GM04503 (cell line): ENCODE measurements around the gene SDF4.
"Not testable (repeated sequence)": the region's sequence is repeated elsewhere in the genome, so short reads cannot be mapped to it uniquely, and the experiment has no call there.

ENCODE experiments used
- DNase-seq: peaks from one replicate; pipeline ENCODE4 v3.0.0-alpha.2; 2012; ENCODE audit warnings: low read depth

The SDF4 gene

DNA sequence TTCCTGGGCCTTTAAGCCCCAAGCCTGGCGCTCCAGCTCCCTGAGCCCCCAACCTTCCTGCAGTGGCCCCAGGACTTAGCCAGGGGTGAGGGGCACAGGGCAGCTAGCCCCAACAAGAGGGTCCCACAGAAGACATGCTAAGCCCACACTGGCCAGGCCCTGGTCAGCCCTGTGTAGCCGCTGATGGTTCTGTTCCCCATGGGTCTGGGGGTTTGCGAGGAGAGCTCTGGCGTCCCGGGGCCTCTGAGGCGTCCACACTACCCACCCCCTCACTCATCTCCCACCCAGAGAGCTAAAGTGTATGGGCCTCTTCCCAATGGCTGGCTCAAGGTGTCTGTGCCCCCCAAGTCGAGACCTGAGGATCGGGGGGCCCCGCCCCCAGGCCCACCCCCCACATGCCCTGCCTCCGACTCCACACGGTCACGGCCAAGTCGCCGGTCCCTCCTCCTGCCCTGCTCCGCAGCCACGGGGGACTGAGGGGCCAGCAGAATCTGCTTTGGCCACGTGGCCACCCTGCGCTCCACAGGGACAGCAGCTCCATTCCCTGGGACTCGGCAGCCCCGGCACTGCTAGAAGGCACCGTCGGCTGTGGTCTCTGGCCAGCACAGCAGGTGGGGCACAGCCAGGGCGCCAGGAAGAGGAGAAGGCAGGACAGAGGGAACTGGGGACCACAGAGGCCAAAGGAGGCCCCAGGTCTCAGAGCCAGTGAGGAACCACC is 33.2 kb downstream of the SDF4 start:
- no peak for DNase-seq

GRCh38 chr1:1197551-1198422 is 34.0 kb downstream of the SDF4 start:
- no peak for DNase-seq

DNA sequence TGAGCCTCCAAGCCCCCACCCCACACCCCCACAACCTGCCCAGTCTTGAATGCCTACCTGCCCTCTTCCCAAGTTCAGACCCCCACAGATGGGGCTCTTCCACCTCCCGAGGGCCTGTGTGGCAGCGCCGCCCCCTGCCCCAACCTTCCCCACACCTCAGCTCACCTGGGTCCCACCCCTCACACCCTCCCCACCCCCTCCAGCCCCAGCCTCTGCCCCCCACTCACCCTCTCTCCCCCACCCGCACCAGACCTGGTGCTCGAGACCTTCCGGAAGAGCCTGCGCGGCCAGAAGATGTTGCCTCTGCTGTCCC is 34.7 kb downstream of the SDF4 start:
- no peak for DNase-seq

GRCh38 chr1:1196431-1197187 is 35.2 kb downstream of the SDF4 start:
- DNase-seq: no peak

DNA sequence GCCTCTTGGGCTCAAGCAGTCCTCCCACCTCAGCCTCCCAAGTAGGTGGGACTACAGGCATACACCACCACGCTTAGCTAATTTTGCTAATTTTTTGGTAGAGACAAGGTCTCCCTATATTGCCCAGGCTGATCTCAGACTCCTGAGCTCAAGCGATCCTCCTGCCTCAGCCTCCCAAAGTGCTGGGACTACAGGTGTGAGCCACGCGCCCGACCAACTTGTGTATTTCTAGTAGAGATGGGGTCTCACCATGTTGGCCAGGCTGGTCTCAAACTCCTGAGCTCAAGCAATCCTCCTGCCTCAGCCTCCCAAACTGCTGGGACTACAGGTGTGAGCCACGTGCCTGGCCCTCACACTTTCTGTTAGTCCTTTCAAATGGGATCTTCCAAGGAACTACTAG is 36.1 kb downstream of the SDF4 start:
- DNase-seq: not testable (repeated sequence)

GRCh38 chr1:1194723-1195122 is 37.1 kb downstream of the SDF4 start:
- DNase-seq: no peak

GRCh38 chr1:1191734-1192133 is 40.1 kb downstream of the SDF4 start:
- DNase-seq: no peak

- no peak for DNase-seq
Observed at GRCh38 chr1:1189111-1189510, 42.7 kb downstream of the SDF4 start.

- DNase-seq: no peak
Observed at GRCh38 chr1:1187938-1188337, 43.9 kb downstream of the SDF4 start.

- no peak for DNase-seq
Observed at GRCh38 chr1:1185101-1185765, 46.6 kb downstream of the SDF4 start.

DNA sequence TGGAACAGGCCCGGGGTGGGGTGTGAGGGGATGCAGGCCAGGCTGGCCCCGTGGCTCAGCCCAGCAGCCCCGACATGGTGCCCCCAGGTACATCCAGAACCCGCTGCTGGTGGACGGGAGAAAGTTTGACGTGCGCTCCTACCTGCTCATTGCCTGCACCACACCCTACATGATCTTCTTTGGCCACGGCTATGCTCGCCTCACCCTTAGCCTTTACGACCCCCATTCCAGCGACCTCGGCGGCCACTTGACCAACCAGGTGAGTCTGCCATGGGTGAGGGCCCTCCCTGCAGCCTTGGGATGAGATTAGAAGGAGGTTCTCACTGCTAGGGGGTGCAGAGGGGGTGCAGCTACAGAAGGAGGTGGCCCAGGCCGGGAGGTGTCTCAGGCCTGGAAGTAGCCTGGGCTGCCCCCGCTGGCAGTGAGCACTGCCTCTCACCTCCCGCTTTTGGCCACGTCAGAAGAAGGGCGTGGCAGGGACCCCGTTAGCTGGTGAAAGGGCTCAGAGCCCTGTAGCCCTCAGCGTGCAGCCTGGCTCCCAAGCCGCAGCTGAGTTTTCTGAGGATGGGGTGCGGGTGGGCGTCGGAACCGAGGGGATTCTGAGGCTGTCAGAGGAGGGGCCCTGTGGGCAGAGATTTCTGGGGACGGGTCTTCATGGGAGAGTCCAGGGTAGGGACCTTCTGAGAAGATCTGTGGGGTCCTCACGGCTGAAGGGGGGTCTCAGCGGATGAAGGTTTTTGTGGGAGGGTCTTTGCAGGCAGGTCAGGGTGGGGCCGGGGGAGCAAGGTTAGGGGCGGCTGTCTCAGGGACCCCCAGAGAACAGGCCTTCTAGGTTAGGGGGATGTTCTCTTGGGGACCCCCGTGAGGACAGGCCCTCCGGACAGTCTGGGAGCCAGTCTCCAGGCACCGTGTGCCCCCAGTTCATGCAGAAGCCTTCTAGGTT is 47.7 kb downstream of the SDF4 start:
- DNase-seq: no peak

DNA sequence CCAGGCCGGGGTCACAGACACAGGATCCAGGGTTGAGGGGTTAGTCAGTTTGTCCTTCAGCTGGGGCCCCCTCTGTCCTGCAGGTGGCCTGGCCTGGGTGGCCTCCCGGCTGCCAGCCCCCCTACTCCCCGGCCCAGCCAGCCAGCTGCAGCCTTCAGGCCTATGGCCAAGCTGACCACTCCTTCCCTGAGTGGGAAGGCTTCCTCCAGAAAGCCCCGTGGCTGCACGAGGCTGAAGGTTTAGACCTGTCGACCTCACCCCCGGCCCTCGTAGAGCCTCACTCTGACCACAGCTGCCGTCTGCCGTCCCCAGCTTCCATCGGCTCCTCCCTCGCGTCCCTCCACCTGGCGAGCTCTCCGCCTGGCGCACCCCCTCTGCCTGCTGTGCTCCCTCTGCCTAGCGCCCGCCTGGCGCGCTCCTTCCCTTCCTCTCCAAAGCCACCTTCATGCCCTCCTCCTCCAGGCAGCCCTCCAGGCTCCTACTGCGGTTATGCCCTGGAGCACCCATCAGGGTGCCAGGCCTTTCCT is 48.5 kb downstream of the SDF4 start:
- no peak for DNase-seq

DNA sequence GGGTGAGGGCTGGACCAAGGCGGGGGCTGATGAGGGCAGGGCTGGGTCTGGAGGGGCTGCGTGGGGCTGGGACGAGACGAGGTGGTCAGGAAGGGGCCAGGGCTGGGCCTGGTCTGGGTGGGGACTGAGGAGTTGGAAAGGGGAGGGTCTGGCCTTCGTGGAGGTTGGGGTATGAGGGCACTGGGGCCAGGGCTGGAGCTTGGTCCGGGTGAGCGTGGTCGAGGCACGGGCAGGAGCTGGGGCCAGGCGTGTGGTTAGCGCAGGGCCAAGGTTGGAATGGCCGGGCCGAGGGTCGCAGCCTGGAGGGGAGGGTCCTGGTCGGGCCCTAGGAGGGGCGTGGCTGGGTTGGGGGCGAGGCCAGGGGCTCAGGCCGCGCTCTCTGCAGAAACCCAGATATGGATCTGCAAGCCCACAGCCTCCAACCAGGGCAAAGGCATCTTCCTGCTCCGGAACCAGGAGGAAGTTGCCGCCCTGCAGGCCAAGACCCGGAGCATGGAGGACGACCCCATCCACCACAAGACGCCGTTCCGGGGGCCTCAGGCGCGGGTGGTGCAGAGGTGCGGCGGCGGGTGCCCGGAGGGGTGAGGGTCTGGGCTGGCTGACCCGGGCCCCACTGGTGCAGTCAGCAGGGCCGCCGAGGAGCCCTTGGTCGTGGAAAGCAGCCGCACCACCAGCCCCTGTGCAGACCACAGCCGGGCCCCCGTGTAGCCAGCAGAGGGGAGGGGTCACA is 49.1 kb downstream of the SDF4 start:
- DNase-seq: no peak

- no peak for DNase-seq
Observed at GRCh38 chr1:1181938-1182410, 49.8 kb downstream of the SDF4 start.

GRCh38 chr1:1181129-1181937 is 50.5 kb downstream of the SDF4 start:
- no peak for DNase-seq

GRCh38 chr1:1179983-1180861 is 51.6 kb downstream of the SDF4 start:
- DNase-seq: no peak

- no peak for DNase-seq
Observed at GRCh38 chr1:1179346-1179982, 52.3 kb downstream of the SDF4 start.
